ENCODE measurements around the gene SLC2A13.
A peak's percentile ranks its signal among the peaks of the same experiment; 100 is the strongest.
"Not testable (repeated sequence)": the region's sequence is repeated elsewhere in the genome, so short reads cannot be mapped to it uniquely, and the experiment has no call there.

Gene SLC2A13

GRCh38 chr12:39785814-39786213 lies 320.1 kb downstream of the SLC2A13 start:
- DNase-seq (ENCODE audit: low read depth, low spot score); H3K27ac ChIP-seq: not testable (repeated sequence)

- no peak overlapping the region for H3K27ac ChIP-seq
- DNase-seq (ENCODE audit: low read depth, low spot score), result no peak
These were observed 323.8 kb downstream of the SLC2A13 start for GRCh38 chr12:39782026-39782545.

- no peak overlapping the region for H3K27ac ChIP-seq
These were observed 324.9 kb downstream of the SLC2A13 start for GRCh38 chr12:39780913-39781446.

GRCh38 chr12:39780411-39780912 lies 325.4 kb downstream of the SLC2A13 start:
- H3K27ac ChIP-seq, result no peak overlapping the region
- DNase-seq (ENCODE audit: low read depth, low spot score), result no peak

More at GRCh38 chr12:39780913-39781446, 324.9 kb downstream of the SLC2A13 start:
- DNase-seq (ENCODE audit: low read depth, low spot score), result no peak

GRCh38 chr12:39779768-39780340 lies 326.0 kb downstream of the SLC2A13 start:
- no peak for DNase-seq (ENCODE audit: low read depth, low spot score)
- H3K27ac ChIP-seq, result no peak overlapping the region

- no peak overlapping the region for H3K27ac ChIP-seq
These were observed 328.4 kb downstream of the SLC2A13 start for GRCh38 chr12:39777465-39777864.

GRCh38 chr12:39773266-39773665 lies 332.6 kb downstream of the SLC2A13 start:
- no peak overlapping the region for H3K27ac ChIP-seq
- DNase-seq (ENCODE audit: low read depth, low spot score), result no peak

More at GRCh38 chr12:39777465-39777864, 328.4 kb downstream of the SLC2A13 start:
- DNase-seq (ENCODE audit: low read depth, low spot score), result no peak

- no peak overlapping the region for H3K27ac ChIP-seq
- DNase-seq (ENCODE audit: low read depth, low spot score), result no peak
These were observed 333.0 kb downstream of the SLC2A13 start for GRCh38 chr12:39772821-39773259.

- H3K27ac ChIP-seq, result peak overlapping the region; percentile 2
- DNase-seq (ENCODE audit: low read depth, low spot score), result peak; percentile 5
These were observed 334.4 kb downstream of the SLC2A13 start for GRCh38 chr12:39771456-39771855.

- DNase-seq (ENCODE audit: low read depth, low spot score), result no peak
- no peak overlapping the region for H3K27ac ChIP-seq
These were observed 340.8 kb downstream of the SLC2A13 start for GRCh38 chr12:39764944-39765560.

GRCh38 chr12:39763890-39764169 lies 342.1 kb downstream of the SLC2A13 start:
- no peak for DNase-seq (ENCODE audit: low read depth, low spot score)

GRCh38 chr12:39763071-39763889 lies 342.6 kb downstream of the SLC2A13 start:
- DNase-seq (ENCODE audit: low read depth, low spot score), result no peak
- no peak overlapping the region for H3K27ac ChIP-seq

More at GRCh38 chr12:39763890-39764169, 342.1 kb downstream of the SLC2A13 start:
- H3K27ac ChIP-seq, result no peak overlapping the region

GRCh38 chr12:39755478-39755877 lies 350.4 kb downstream of the SLC2A13 start:
- DNase-seq (ENCODE audit: low read depth, low spot score), result no peak
- no peak overlapping the region for H3K27ac ChIP-seq

- DNase-seq (ENCODE audit: low read depth, low spot score), result no peak
- H3K27ac ChIP-seq, result no peak overlapping the region
These were observed 353.3 kb downstream of the SLC2A13 start for GRCh38 chr12:39752482-39753137.

GRCh38 chr12:39746151-39746550 lies 359.7 kb downstream of the SLC2A13 start:
- not testable (repeated sequence) for DNase-seq (ENCODE audit: low read depth, low spot score); H3K27ac ChIP-seq

GRCh38 chr12:39743655-39744054 lies 362.2 kb downstream of the SLC2A13 start:
- no peak overlapping the region for H3K27ac ChIP-seq
- no peak for DNase-seq (ENCODE audit: low read depth, low spot score)

GRCh38 chr12:39736406-39736805 lies 369.5 kb downstream of the SLC2A13 start:
- H3K27ac ChIP-seq, result no peak overlapping the region
- no peak for DNase-seq (ENCODE audit: low read depth, low spot score)

- peak; percentile 10 for DNase-seq (ENCODE audit: low read depth, low spot score)
- no peak overlapping the region for H3K27ac ChIP-seq
These were observed 382.1 kb downstream of the SLC2A13 start for GRCh38 chr12:39723831-39724230.

- DNase-seq (ENCODE audit: low read depth, low spot score), result no peak
- H3K27ac ChIP-seq, result no peak overlapping the region
These were observed 383.4 kb downstream of the SLC2A13 start for GRCh38 chr12:39722504-39722903.

GRCh38 chr12:39713552-39713951 lies 392.3 kb downstream of the SLC2A13 start:
- no peak overlapping the region for H3K27ac ChIP-seq
- no peak for DNase-seq (ENCODE audit: low read depth, low spot score)

Measured in epithelial cell of prostate (primary cell).